ENCODE data around the gene KLHL13. TPM values are rescaled to one million over a fixed set of nuclear protein-coding genes. Genes with fewer than 3 reads are reported as not detected.
A peak's percentile ranks its signal among the peaks of the same experiment; 100 is the strongest.

Gene KLHL13
- polyA plus RNA-seq, 1 experiment: 10.7 TPM

- ChIA-PET POLR2A (no interaction called here), CTCF (interaction anchor here (0.6 to 1.1 kb wide), 2 partner anchors 258 to 1536 kb away, joined by 5 to 11 read pairs; no protein-coding TSS in a partner anchor)
- DNase-seq (ENCODE audit: low read depth, low spot score): no peak
- TF ChIP-seq, protein P1, sequence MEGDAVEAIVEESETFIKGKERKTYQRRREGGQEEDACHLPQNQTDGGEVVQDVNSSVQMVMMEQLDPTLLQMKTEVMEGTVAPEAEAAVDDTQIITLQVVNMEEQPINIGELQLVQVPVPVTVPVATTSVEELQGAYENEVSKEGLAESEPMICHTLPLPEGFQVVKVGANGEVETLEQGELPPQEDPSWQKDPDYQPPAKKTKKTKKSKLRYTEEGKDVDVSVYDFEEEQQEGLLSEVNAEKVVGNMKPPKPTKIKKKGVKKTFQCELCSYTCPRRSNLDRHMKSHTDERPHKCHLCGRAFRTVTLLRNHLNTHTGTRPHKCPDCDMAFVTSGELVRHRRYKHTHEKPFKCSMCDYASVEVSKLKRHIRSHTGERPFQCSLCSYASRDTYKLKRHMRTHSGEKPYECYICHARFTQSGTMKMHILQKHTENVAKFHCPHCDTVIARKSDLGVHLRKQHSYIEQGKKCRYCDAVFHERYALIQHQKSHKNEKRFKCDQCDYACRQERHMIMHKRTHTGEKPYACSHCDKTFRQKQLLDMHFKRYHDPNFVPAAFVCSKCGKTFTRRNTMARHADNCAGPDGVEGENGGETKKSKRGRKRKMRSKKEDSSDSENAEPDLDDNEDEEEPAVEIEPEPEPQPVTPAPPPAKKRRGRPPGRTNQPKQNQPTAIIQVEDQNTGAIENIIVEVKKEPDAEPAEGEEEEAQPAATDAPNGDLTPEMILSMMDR (IDR thresholded peaks at IDR 0.05; ENCODE audit: low read depth, low read length): no peak
- Histone ChIP-seq H3K9me3 (ENCODE audit: control insufficient read depth, insufficient read depth, low read length) (no peaks in the 10 kb centered on the region), H3K27me3 (ENCODE audit: control insufficient read depth, insufficient read depth, low read length) (no peaks in the 10 kb centered on the region), H3K4me3 (ENCODE audit: low read depth, low read length) (no peak overlapping the region), H3K27ac (ENCODE audit: low read depth, low read length) (no peak overlapping the region)
These were observed 120.2 kb downstream of the KLHL13 start for GRCh38 chrX:117996408-117996807.

- CTCF ChIA-PET: no interaction called here
These were observed 121.2 kb downstream of the KLHL13 start for GRCh38 chrX:117995378-117995777.

DNA sequence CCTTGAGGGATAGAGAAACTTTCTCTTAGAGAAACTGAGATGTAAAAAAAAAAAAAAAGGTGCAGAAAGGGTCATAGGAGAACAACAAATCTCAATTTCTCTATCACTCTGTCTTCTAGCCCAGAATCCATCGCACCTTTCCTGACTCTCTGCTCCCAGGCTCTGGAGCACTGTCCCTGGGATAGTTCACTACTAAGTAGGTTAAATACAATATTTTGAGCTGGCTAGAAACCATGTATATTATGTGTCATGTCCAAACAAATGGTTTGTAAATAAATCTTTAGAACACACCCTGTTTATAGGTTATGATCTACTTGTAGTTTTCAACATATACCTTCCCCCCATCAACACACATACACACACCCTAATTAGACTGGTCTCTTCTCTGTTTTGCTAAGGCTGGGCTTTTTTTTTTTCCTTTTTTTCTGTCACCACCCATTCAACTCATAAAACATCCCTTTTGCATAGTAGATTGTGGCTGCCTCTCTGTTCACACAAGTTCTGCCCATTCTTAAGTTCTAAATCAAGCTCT lies 124.4 kb downstream of the KLHL13 start:
- ChIA-PET POLR2A (no interaction called here), CTCF (interaction anchor here (1.0 kb wide), 1 partner anchor 8 kb away, joined by 3 read pairs; no protein-coding TSS in a partner anchor)
- Histone ChIP-seq H3K27ac (ENCODE audit: low read depth, low read length) (no peak overlapping the region), H3K27me3 (ENCODE audit: control insufficient read depth, insufficient read depth, low read length) (no peaks in the 10 kb centered on the region), H3K9me3 (ENCODE audit: control insufficient read depth, insufficient read depth, low read length) (no peaks in the 10 kb centered on the region), H3K4me3 (ENCODE audit: low read depth, low read length) (no peak overlapping the region)
- TF ChIP-seq, protein P1 (IDR thresholded peaks at IDR 0.05; ENCODE audit: low read depth, low read length): no peak
- no peak for DNase-seq (ENCODE audit: low read depth, low spot score)

More at GRCh38 chrX:117995378-117995777, 121.2 kb downstream of the KLHL13 start:
- Histone ChIP-seq H3K27me3 (ENCODE audit: control insufficient read depth, insufficient read depth, low read length) (no peaks in the 10 kb centered on the region), H3K27ac (ENCODE audit: low read depth, low read length) (no peak overlapping the region), H3K9me3 (ENCODE audit: control insufficient read depth, insufficient read depth, low read length) (no peaks in the 10 kb centered on the region), H3K4me3 (ENCODE audit: low read depth, low read length) (no peak overlapping the region)
- POLR2A ChIA-PET: no interaction called here
- DNase-seq (ENCODE audit: low read depth, low spot score): no peak
- TF ChIP-seq, protein P1 (IDR thresholded peaks at IDR 0.05; ENCODE audit: low read depth, low read length): no peak

- ChIA-PET POLR2A (no interaction called here), CTCF (no interaction called here)
- Histone ChIP-seq H3K4me3 (ENCODE audit: low read depth, low read length) (no peak overlapping the region), H3K27me3 (ENCODE audit: control insufficient read depth, insufficient read depth, low read length) (no peaks in the 10 kb centered on the region), H3K27ac (ENCODE audit: low read depth, low read length) (no peak overlapping the region), H3K9me3 (ENCODE audit: control insufficient read depth, insufficient read depth, low read length) (no peaks in the 10 kb centered on the region)
- TF ChIP-seq, protein P1 (IDR thresholded peaks at IDR 0.05; ENCODE audit: low read depth, low read length): no peak
- DNase-seq (ENCODE audit: low read depth, low spot score): peak; percentile 23
These were observed 126.2 kb downstream of the KLHL13 start for GRCh38 chrX:117990438-117990837.

GRCh38 chrX:117989512-117989911 lies 127.1 kb downstream of the KLHL13 start:
- DNase-seq (ENCODE audit: low read depth, low spot score): no peak
- TF ChIP-seq, protein P1 (IDR thresholded peaks at IDR 0.05; ENCODE audit: low read depth, low read length): no peak
- Histone ChIP-seq H3K9me3 (ENCODE audit: control insufficient read depth, insufficient read depth, low read length) (no peaks in the 10 kb centered on the region), H3K27me3 (ENCODE audit: control insufficient read depth, insufficient read depth, low read length) (no peaks in the 10 kb centered on the region), H3K27ac (ENCODE audit: low read depth, low read length) (no peak overlapping the region), H3K4me3 (ENCODE audit: low read depth, low read length) (no peak overlapping the region)
- CTCF ChIA-PET: interaction anchor here (0.7 kb wide), 1 partner anchor 1158 kb away, joined by 3 read pairs; no protein-coding TSS in a partner anchor
- POLR2A ChIA-PET: no interaction called here

All from AG04450 (cell line).